GM03348 (cell line): ENCODE results near the gene RAD23B.
"Not testable (repeated sequence)": the region's sequence is repeated elsewhere in the genome, so short reads cannot be mapped to it uniquely, and the experiment has no call there.

Source experiments
- DNase-seq: peaks from one replicate; pipeline ENCODE4 v3.0.0; 2012; ENCODE audit warnings: low spot score

The RAD23B gene

GRCh38 chr9:107293543-107294085 lies 10.5 kb downstream of the RAD23B start:
- no peak for DNase-seq

DNA sequence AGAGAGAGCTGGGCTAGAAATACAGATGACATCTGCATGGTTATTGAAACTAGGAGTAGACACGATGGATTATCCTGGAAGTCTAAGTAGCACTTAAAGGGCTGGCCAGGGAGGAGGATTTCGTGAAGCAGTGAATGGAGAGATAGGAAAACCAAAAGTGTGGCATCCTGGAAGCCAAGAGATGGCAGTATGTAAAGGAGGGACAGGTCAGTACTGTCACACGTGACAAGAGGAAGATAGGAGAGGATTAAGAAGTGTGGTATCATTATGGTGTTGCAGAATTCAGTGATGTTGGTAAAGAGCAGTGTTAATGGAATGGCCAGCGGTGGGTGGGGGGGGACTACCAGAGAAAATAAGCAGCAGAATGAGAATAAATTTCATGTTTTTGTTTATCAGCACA lies 11.7 kb downstream of the RAD23B start:
- DNase-seq: no peak

GRCh38 chr9:107295995-107296394 lies 12.9 kb downstream of the RAD23B start:
- no peak for DNase-seq

- not testable (repeated sequence) for DNase-seq
These were observed 13.5 kb downstream of the RAD23B start for GRCh38 chr9:107296592-107296991.

DNA sequence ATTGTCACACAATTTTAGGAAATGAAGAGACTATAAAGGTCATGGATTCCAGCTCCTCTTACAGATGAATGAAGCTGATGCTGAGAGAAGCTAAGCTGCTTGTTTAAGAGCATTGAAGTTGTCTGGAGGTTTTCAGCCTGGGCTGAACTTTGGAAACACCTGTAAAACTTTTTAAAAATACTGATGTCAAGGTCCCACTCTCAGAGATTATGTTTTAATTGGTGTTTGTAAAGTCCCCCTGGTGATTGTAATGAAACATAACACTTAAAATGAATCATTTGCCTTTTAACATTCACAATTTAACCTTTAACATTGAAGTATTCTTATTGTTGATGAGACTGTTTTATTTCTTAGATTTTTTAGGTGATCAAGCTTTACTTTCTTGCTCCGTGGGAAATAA lies 16.4 kb downstream of the RAD23B start:
- DNase-seq: no peak

DNA sequence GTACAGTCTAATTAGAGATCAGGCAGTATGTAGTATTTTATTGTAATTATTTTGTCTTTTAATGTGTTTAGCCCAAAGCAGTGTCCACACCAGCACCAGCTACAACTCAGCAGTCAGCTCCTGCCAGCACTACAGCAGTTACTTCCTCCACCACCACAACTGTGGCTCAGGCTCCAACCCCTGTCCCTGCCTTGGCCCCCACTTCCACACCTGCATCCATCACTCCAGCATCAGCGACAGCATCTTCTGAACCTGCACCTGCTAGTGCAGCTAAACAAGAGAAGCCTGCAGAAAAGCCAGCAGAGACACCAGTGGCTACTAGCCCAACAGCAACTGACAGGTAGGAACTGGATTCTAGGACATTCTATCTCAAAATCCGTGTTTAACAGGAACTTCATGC lies 23.2 kb downstream of the RAD23B start:
- no peak for DNase-seq

GRCh38 chr9:107307331-107307730 lies 24.3 kb downstream of the RAD23B start:
- no peak for DNase-seq

- no peak for DNase-seq
These were observed 25.4 kb downstream of the RAD23B start for GRCh38 chr9:107308461-107308860.

GRCh38 chr9:107309271-107309670 lies 26.2 kb downstream of the RAD23B start:
- DNase-seq: no peak

GRCh38 chr9:107312376-107313050 lies 29.4 kb downstream of the RAD23B start:
- DNase-seq: peak; percentile 40

- no peak for DNase-seq
These were observed 30.5 kb downstream of the RAD23B start for GRCh38 chr9:107313555-107314096.

- no peak for DNase-seq
These were observed 31.7 kb downstream of the RAD23B start for GRCh38 chr9:107314763-107315162.

DNA sequence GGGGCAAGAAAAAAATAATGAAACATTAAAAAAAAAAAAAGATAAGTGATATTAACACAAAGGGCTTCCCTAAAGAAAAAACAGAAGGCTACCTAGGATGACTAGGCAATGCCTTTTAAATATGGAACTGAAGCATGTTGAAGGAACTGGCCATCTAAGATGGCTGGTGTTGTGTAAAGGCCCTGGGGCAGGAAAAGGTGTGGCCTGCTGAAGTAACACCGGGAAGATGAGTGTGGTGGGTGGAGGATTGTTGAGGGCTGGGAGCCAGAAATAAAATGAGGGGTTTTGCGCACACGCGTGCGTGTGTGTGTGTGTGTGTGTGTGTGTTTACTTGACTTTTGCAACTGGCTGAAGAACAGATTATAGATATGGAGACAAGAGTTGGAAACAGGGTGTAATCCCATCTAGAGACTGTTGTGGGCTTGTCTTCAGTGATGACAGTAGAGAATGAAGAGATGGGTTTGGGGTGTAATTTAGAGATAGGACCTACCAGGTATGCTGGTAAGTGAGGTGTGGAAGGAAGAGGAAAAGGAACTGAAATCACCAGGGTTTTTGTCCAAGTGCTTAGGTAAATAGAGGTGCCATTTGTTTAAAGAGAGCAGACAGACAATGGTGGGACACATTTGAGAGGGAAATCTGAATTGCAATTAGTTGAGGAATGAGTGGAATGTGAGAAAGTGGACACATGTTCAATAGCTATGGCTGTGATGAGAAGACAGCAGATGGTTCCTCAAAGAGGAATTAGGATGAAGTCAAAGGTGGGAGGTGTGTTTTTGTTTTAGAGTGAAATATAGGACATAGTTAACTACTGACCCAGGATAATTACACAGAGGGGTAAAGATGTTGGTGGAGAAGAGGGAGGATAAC lies 33.9 kb downstream of the RAD23B start:
- DNase-seq: peak; percentile 27

DNA sequence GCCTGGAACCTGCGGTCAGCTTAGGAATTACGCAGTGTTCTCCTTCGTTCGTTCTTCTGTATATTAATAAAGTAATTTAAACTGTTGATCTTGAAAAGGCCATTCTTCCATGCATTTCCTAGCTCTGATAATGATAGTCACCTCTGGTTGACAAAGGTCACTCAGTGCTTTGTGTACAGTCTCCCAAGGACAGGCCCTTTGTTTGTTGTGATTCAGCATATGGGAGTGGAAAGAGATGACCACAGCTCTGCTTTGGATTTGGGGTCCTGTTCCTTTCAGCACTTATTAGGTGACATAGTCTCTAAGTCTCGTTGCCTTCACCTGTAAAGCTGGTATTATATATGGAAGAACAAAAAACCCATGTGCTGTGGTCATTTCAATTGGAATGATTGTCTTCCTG lies 39.6 kb downstream of the RAD23B start:
- no peak for DNase-seq

GRCh38 chr9:107323836-107324585 lies 40.9 kb downstream of the RAD23B start:
- no peak for DNase-seq

- DNase-seq: no peak
These were observed 42.8 kb downstream of the RAD23B start for GRCh38 chr9:107325842-107326241.

- no peak for DNase-seq
These were observed 45.4 kb downstream of the RAD23B start for GRCh38 chr9:107328510-107328909.

DNA sequence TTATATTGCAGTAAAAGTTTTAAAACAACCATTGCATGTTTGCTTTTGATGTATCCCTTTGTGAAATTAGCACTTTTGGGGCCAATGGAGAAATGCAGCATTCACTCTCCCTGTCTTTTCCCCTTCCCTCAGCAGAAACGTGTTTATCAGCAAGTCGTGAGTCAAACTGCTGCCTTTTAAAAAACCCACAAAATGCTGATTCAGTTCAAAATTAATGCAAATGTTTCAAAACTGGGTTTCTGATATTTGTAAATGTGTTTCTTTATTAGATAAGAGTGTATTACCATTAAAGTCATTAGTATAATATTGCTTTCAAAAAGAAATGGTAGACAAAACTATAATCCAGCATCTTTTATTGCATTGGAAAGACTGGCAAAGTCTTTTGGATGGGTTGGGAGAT lies 47.3 kb downstream of the RAD23B start:
- no peak for DNase-seq

DNA sequence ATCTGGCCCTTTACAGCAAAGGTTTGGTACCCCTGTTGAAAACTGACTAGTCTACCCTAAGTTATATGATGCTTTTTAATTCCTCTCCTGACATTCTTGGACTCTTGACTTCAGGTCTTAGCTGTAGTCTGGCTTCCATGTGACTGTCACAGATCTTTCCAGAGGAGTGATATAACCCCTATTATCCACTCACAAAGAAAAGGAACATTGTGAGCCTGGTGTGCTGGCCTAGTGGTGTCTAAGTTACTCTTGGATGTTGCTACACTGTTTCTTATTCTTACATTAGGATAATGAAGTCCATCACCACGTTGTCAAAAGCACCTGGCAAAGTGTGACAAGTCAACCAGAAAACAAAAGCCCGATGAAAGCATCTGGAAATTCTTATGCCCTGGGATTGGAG lies 49.8 kb downstream of the RAD23B start:
- DNase-seq: no peak

GRCh38 chr9:107333363-107333762 lies 50.3 kb downstream of the RAD23B start:
- DNase-seq: no peak

GRCh38 chr9:107334103-107334776 lies 51.2 kb downstream of the RAD23B start:
- no peak for DNase-seq

DNA sequence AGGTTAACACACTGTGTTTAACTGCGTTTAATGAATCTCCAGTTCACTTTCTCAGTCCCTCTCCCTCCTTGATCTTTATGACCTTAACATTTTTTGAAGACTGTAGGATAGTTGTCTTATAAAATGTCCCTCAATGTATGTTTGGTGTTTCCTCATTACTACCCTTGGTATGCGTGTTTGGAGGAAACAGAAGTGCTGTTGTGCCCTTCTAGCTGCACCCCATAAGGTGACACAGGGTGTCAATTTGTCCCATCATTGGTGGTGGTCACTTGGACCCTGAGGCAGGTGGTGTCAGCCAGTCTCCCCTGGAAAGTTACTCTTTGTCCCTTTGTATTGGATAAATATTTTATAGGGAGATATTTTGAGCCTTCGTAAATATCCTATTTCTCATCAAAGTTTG lies 52.3 kb downstream of the RAD23B start:
- no peak for DNase-seq
